GM19467 (cell line): Measurements from ENCODE around the gene WDR93.

Experiments
- ATAC-seq: cut with Tn5 transposase; IDR thresholded peaks from one replicate; pipeline ENCODE4 v1.9.1; 2021; ENCODE audit warnings: mild to moderate bottlenecking, moderate library complexity; ENCODE audit not compliant: unreplicated experiment

Gene WDR93

DNA sequence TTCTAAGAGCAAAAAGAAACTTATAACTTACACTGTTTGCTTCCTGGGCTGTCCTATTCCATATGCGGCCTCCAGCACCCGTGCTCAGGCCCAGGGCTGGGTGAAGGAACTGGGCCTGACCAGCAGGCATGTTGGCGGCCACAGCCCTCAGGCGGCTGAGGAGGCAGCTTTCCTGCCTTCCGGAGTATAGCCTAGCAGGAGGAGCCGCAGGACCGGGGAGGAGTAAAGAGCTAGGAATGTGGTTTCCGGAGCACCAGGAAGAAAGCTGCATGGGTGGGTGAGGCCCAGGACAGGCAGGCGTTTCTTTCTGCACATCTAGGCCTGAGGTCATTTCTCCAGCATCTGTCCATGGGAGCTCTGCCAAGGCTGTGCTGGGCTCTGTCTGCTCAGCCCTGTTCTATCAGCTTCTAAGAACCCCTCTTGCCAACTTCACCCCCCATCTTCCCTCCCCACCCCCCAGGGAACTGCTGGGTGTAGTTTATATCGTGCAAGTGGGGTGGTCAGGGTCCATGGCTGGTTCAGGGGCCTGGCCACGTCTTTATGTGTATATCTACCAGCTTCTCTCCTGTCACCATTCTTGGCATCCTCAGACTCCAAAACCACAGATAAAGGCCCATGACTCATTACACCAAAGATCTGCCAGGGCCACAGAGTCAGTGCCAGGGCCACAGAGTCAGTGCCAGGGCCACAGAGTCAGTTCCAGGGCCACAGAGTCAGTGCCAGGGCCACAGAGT, 27.6 kb upstream of the WDR93 start:
- ATAC-seq, result no peak

DNA sequence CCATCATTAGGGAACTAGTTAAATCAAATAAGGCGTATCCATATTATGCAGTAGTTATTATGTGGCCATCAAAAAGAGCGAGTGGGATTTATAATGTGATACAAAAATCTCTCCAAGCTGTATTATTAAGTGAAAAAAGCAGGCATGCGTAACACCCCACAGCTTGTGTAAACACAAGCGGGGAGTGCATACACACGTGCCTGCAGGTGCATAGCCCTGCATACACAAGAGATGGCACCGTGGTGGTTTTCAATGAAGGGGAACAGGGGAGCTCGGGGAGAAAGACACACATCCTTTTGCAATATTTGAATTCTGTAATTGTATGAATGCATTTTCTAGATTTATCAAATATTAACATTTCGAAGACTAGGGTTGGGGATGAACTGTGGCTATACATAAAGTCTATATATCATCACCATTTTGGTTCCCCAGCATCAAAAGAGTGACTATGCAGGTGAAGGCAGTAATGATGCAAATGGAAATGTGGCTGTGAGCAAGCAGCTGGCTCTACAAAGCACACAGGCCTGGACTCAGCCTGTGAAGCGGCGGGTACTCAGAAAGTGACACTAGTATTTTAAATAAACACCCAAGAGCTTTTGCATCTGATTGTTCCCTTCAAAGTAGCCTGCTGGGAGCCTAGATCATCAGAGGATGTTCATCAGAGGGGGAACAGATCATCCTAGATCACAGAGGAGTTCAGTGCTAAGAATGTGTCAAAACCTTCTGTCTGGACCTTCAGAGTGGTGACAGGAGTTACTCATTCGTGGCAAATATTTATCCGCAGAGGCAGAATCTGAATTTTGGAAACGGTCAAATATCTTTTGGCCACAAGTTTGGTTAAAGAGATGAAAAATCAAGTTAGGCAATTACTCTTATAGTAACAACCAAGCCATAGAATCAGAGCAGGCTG, 25.9 kb upstream of the WDR93 start:
- no peak for ATAC-seq

DNA sequence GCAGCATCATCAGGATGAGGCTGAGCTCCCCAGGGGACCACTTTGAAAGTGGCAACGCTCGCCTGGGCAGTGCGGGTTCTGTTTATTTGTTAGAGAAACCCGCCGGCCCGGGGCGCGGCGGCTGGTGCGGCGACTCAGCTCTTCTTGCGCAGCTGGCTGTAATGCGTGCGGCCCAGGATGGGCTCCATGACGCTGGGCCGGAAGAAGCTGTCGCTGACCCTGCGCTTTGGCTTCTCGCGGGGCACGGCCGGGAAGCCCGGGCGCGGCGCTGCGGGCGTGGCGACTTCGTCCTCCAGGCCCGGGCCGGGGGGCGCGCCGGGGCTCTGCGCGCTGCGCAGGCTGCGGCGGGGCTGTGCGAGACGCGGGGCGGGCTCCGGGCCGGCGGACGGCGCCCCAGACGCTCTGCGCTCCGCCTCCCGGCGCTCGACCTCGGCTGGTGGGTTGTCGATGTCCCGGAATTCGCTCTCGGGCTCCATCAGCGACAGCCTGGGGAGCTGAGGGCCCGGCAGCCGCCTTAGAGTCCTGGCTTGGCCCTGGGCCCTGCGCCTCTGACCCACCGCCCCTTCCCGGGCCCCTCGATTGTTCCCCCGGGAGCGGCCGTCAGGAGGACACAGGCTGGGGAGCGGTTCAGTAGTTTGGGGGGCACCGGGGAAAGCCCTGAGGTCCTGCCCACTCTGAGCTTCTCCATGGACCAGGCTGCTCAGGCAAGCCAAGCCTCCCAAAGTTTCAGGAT, 25.0 kb upstream of the WDR93 start:
- no peak for ATAC-seq

DNA sequence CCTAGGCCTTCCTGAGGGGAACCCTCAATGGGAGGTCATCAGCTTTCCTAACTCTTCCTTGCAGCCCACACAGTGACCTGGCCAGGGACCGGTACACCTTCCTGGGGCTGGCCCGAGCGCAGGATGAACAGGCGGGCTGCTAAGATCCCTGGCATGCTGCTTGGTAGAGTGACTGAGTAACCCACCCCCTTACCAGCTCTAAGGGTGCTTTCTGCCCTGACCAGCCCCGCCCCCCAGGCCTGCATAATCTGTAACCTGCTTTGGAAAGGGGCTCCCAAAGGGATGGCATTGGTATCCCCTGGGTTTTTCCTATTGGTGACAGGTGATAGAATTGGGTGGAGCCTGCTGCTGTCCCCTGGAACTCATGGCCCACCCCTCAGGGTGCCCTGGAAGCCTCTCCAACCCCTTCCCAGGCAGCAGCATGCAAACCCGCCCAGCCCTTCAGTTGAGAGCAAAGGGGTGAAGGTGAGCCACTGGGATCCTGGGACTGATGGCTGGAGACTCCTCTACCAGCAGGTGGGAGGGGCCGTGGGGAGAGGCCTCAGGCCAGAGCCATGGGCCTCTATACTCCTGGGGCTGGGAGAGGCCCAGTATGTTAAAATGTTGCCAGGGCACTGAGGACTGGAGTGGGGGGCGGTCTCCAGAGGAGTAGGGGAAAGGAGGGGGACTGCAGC, 24.3 kb upstream of the WDR93 start:
- ATAC-seq, result no peak

DNA sequence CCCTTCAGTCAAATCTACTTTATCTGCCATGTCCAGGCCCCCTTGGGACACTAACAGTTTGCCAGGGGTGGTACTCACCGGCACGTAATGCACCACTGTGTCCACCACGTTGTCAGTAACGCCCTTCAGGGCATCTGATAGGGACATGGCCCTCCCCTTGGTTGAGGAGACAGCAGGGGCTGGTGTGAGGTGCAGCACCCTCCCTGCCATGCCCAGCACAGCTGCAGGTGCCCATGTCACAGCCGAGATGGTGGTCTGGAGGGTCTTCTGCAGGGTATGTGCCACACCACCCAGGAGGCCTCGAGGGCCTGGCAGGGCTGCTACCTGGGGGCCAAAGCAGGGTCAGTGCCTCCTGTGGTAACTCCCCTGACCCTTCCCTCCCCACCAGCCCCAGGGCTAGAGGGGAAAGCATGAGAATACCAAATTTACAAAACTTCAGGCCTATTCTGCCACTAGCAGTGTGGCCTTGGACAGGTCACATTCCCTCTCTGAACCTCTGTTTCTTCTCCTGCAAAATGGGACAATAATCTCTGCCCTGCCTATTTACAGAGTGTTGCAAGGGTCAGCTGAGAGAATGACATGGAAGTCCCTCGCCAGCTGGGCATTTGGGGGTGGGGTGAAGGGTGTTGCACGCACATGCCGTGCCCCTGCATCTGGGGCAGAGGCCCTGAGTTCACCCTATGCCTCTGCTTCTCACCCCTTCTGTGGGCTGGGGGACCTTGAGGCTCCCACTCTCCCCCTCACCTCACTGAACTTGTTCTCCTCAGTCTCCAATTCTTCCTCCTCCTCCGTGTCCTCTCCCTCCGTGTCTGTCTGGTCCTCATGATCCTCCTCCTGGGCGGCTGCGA, 23.5 kb upstream of the WDR93 start:
- no peak for ATAC-seq

DNA sequence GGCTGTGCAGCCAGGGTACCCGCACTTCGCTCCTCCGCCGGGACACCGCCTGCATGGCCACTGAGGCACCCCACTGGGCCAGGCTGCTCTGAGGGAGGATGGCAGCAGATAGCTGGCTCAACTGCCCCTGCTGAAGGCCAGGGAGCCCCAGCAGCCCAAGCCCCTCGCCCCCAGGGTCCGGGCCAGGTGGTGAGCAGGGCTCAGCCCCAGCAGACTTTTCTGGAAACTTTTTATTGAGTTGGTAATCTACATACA, 23.0 kb upstream of the WDR93 start:
- ATAC-seq, result no peak

DNA sequence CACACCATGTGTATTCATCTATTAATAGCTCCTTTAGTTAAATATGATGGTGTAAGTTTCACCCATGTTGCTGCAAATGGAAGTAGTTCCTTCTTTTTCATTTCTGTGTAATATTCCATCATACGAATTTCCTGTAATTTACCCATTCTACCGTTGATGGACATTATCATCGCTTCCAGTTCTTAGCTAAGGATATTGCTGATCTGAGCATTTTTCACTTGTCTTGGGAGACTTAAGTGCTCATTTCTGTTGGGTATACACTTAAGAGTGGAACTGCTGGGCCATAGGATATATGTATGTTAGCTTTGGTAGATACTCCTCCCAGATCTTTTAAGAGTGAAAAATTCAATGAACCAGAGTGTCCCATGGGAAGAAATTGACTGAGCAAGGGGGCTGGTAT, 22.4 kb upstream of the WDR93 start:
- ATAC-seq, result no peak

DNA sequence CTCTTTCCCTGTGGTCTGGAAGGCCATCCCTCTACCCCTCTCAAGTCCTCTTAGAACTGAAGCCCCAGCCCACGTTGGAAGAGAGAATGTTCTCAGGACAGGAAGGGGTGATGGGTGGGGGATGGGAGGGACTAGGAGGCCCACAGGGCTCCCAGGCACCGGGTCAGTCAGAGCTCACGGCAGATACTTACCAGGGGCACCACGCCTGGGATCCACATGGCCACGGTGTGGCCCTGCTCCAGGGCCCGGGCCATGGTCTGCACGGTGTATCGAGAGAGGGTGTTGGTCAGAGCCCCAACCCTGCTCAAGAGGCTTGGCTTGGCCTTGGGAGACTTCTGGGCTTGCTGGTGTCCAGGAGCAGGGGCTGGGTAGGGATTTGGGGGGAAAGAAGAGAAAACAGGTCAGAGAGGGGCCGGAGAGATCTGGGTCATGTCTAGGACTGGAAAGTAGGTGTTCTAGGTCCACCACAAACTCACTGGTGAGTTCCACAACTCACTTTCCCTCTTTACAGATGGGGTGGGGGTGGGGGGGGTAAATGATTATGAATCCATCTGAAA, 21.2 kb upstream of the WDR93 start:
- no peak for ATAC-seq

DNA sequence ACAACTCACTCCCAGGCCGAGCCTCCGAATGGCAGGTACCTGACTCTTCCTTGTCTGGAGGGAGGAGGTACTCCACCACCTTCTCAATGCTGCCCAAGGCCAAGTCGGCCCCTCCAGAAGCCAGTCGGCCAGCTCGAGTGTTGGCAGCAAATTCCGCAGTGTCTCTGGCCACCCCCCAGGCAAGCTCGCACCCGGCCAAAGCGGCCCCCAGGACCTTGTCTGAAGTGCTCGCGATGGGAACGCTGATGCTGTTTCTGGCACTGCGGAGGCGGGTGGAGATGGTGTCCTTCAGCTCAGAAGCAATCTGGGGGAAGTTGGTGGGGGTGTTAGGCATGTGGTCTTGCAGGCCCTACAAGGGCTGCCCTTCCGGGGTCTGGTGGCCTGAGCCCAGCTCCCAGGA, 20.7 kb upstream of the WDR93 start:
- ATAC-seq, result no peak

DNA sequence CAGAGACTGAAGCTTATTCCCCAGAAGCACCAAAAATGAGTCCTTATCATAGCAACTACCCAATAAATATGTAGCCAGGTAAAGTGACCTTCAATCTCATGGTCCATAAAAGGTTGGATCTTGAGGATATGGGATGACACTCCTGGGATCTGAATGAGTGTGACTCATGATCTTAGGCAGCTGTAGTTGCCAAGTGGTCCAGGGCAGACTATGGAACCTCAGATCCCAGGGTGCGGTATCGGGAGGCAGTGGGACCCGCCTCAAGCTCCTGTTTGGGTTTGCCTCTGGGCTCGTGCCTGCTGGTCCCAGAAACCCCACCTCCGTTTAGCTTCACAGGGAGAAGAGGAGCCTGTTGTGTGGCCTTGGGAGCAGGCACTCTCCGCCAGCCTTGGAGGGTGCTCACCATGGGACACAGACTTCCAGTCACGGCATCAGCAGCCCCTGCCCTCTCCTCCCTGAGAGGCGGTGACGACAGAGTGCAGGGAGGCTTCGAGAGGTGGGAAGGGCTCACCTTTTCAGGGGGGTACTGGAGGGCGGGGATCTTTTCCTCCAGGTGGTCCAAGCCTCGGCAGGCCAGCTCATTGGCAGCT, 19.5 kb upstream of the WDR93 start:
- ATAC-seq, result no peak

DNA sequence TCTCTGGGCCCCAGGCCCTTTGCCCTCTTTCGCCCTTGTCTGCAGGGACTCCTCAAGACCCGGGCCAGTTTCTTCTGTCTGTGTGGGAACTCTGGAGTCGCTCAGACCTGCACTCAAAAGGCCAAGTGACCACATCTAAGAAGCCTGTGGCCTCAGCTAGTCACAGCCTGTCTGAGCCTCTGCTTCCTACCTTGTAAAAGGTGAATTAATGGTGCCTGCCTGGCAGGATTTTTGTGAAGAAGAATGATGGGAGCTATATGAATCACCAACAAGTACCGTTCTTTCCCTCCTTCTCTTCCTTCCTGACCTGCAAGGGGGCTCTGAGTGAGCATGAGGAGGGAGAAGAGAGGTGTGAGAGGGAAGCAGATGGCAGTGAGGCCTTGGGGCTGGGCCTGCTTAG, 18.9 kb upstream of the WDR93 start:
- ATAC-seq, result no peak

DNA sequence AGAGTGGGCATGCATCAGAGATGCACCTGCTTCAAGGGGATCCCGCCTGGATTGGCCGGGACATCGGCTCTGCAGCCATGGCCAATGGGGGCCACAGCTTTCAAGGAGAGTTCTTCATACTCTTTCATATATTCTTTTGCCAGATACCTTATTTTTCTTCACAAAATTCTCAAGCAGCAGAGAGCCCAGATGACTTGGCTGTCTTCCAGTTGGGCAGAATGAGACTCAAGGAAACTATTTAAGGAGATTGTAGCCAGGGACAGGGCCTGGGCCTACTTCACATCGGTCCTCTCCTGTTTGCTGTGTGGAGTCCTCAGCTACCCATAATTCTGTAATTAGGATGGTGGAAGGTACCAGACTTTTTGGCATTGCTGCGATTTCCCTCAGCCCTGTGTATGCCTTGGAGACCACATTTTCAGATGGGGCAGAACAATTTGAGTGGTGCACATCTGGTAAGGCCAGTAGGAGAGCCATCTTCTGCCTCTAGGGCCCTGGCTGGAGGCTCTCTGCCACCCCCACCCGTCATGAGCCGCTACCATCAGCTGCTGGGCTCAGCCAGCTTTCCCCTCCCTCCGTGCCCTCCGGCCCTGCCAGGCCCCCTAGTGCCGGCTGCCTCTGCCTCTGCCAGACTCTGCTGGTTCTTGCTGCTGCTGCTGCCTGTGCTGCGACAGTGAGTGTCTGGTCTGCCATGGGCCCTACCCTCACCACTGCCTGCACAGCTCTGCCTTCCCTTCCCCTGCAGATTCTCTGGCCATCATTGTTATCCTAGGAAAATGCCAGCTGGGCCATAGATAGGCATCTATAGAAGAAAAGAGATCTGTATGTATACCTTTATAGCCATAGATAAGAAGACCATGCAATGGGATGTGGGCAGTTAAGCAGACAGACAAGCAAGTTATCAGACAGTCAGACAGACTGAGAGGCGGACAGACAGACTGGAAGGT, 18.1 kb upstream of the WDR93 start:
- no peak for ATAC-seq

DNA sequence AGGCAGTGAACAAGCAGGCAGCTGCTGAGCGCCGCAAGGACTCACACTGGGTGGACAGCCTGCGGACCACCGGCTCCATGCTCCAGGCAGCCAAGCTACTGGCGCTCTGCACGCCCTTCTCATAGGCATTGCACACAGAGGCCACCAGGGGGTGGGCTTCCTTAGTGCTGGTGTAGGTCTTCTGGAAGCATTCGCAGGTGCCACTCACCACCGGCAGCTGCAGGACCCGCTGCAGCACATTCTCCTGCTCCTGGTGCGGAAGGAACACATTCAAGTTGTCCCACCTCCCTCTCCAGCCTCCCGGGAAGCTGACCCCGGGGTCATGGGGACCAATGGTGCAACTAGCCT, 17.5 kb upstream of the WDR93 start:
- no peak for ATAC-seq

DNA sequence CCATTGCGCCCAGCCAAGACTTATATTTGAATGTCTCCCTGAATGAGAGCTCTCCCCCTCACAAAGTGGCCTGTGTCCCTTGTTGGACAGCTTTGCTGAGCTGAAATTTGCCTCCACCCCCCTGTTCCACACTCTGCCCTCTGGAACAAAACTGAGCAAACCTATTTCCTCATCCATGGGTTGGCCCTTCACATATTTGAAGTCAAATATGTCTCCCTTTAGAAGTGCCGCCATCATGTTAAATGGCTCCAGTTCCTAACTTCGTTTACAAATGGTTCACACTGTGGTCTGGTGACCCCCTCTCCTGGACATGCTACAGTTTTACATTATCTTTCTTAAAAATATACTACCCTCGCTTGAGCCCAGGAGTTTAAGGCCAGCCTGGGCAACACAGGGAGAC, 16.1 kb upstream of the WDR93 start:
- ATAC-seq, result no peak

DNA sequence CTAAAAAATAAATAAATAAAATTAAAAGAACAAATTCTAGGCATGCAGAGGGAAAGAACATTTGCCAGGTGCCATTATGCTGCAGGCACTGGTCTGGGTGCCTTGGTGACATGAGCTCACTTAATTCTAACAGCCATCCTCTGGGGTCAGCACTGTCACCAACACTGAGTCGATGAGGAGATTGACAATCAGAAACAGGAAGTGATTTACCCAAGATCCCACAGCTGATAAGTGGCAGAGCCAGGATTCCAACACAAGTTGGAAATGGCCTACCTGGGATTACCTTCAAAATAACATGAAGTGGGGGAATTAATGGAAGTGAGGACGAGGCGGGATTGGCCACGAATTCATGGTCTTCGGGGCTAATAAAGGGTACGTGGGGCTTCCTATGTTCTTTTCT, 15.0 kb upstream of the WDR93 start:
- ATAC-seq, result no peak

DNA sequence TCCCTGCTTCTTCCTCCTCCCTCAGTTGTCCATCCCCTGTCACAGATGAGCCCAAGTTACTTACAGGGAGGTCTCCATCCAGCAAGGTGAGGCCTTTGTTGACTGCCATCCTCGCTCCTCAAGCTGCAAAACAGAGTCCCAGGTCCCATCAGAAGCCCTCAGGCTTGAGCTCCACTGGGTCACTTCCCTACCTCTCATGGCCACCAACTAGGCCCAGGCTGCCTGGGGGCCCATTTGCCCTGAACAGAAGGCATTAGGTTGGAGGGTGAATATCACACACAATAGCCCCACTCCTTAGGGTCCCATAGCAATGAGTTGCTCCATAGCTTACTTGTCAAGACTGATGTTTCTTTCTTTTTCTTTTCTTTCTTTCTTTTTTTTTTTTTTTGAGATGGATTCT, 13.2 kb upstream of the WDR93 start:
- ATAC-seq, result no peak

DNA sequence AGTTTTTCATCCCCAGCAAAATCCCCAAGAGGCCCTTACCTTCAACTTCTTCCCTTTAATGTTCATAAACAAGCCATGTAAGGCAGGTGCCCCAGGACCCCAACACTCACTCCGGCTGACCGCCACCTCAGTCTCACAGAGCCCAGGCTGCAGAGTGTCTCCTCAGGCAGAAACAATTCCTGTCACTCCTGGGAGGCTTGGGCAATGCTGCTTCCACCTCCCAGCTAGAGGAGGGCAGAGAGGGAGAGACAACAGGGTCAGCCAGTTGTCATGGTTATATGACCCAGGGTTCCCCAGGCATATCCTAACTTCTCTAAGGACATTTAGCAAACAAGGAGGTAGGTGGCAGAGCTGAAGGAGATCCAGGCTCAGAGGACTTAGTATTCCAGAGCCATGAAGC, 11.4 kb upstream of the WDR93 start, which contains the start of gene PLIN1:
Gene PLIN1 (minus strand): TSS at position 156 of the 400 bp plus-strand sequence. CDS start 1,878 bp downstream, outside the sequence.
- no peak for ATAC-seq

DNA sequence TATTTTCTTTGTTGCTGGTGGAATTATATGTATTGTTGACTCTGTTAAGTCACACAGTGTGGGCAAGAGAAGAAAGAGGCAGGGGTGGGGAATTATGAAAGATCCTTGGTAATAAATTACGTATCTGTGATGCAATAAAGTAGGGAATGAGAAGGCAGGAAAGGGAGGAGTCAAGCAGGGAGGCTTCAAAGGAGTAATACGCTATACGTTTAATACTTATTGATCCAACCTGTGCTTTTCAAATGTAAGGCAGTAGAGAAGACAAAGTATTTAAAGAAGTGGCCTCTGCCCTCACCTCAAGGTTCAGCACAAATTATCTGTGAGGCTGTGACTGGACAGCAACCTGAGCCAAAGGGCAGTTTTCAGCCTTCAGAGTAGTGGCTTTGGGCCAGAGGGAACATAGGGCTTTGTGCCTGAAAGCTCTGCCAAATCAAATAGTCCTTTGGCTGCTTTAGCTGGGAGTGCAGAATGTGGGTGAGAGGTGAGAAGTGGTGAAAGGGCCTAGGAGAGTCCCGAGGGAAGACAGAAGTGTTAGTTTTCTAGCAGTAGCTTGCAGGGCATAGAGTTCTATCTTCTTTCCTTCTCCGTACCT, 10.2 kb upstream of the WDR93 start:
- no peak for ATAC-seq
